PFSK-1 (cell line): Measurements from ENCODE around the gene ARHGAP10.

Experiments used
- POLR2AphosphoS5 ChIP-seq: IDR thresholded peaks from 2 replicates; pipeline ENCODE4 v1.6.1; 2012; ENCODE audit warnings: low read depth, mild to moderate bottlenecking, control low read depth, low read length, moderate library complexity
- REST ChIP-seq, 2 experiments: IDR thresholded peaks; 2 replicates each; pipeline versions ENCODE4 v1.6.1 to v1.8.0; 2011 to 2012; ENCODE audit warnings: low read depth in 2 of 2, low read length in 2 of 2, control low read depth in 1 of 2, inconsistent platforms in 1 of 2, mild to moderate bottlenecking in 1 of 2, moderate library complexity in 1 of 2; ENCODE audit not compliant: insufficient read depth in 1 of 2
- TAF1 ChIP-seq: IDR thresholded peaks from 2 replicates; pipeline ENCODE4 v1.6.1; 2012; ENCODE audit warnings: low read length, control low read depth, borderline replicate concordance; ENCODE audit not compliant: insufficient read depth

- TF ChIP-seq POLR2AphosphoS5, result no peak
- TF ChIP-seq REST (IDR thresholded peaks at IDR 0.05; ENCODE audit: insufficient read depth in 1 of 2, low read depth in 2 of 2, low read length in 2 of 2), result no peak
- no peak for TF ChIP-seq TAF1
Measured at GRCh38 chr4:147791865-147792264, 60.0 kb downstream of the ARHGAP10 start.
